Heart left ventricle (tissue), 13 donors: ENCODE data around the gene WIPF1.

Experiments used
- POLR2A ChIP-seq, 2 donors: fragments of 450-650 bp; IDR thresholded peaks; one replicate each; pipeline ENCODE4 v1.6.1; 2017; ENCODE audit warnings: antibody characterized with exemption in 2 of 2, mild to moderate bottlenecking in 2 of 2, moderate library complexity in 2 of 2
- TF ChIP-seq, protein P1 (sequence below), 12 donors: fragments of 200-600 bp; sonication (generic) in 4 of 12; IDR thresholded peaks; one replicate each; pipeline versions ENCODE4 v1.5.0 to v1.8.0; 2018 to 2022; ENCODE audit warnings: antibody characterized with exemption in 12 of 12, mild to moderate bottlenecking in 5 of 12
- donor health status: ischemic (EF 13 %, LVEDD 7.1; RV severe dilation, severe dysfunction).
- donor health status: DM: no; HTN: yes; CAD: no.
- donor health status: DM: no; HTN: no; CAD: no.
- donor health status: ischemic (EF 25% LVEDD 6.9; RV normal size, moderate dysfunction).
- donor health status: ischemic (EF 25% LVEDD 5.7; RV mildly dilated, moderate dysfunction).
- donor health status: ischemic (EF 35%, LVEDD 5.7; RV mildly dilated, moderate dysfunction).
- donor health status: nonischemic (EF 11% LVEDD 7.7; RV severe dilation, severe dysfunction).
- donor health status: DM: yes; HTN: yes; CAD: no.
- donor health status: PGD.
- donor health status: ischemic (EF 29% LVEDD 5.4; RV normal size, mild dysfunction).
- donor health status: nonischemic (EF 23%, LVEDD 6.1; RV moderate dilation, normal function).

DNA sequence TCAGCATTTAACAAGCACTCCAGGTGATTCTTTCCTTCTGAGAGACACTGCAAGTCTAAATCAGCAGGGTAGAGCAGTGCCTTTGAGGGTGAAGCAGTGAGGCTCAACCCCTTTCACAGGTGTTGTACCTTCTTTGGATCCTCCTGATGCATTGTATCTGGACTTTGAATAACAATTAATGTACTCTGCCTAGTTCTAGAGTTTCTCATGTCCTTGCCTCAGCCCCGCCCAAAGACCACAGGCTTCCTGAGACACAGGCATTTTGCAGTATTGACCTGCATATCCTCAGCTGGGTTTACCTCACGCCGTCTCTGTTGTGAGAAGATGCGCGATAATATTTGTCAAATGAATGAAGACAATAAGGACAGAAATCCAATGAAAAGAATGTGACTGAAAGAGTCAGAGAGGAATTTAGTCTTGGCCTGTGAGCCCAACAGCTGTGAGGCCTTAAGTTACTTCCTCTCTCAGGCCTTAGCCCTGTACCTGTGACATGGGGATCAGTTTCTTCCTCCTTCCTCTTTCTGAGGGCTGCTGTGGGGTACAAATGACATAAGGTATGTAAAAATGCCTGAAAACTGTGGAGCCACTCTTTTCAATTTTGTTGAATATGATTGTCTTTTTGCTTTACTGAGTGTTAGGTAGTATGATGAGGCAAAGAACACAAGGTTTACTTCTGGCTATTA, 43.7 kb downstream of the WIPF1 start:
- TF ChIP-seq, protein P1, sequence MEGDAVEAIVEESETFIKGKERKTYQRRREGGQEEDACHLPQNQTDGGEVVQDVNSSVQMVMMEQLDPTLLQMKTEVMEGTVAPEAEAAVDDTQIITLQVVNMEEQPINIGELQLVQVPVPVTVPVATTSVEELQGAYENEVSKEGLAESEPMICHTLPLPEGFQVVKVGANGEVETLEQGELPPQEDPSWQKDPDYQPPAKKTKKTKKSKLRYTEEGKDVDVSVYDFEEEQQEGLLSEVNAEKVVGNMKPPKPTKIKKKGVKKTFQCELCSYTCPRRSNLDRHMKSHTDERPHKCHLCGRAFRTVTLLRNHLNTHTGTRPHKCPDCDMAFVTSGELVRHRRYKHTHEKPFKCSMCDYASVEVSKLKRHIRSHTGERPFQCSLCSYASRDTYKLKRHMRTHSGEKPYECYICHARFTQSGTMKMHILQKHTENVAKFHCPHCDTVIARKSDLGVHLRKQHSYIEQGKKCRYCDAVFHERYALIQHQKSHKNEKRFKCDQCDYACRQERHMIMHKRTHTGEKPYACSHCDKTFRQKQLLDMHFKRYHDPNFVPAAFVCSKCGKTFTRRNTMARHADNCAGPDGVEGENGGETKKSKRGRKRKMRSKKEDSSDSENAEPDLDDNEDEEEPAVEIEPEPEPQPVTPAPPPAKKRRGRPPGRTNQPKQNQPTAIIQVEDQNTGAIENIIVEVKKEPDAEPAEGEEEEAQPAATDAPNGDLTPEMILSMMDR (IDR thresholded peaks at IDR 0.05): no peak
- no peak for TF ChIP-seq POLR2A (IDR thresholded peaks at IDR 0.05)
